KMS-11 (cell line): ENCODE measurements around the gene POU6F2.

Experiments
- H2AFZ ChIP-seq: fragments of 200-600 bp; sonication (generic); 2 replicates; pipeline ENCODE4 v1.6.1; 2016; ENCODE audit warnings: antibody characterized with exemption, mixed run types, low read depth
- H3K27ac ChIP-seq: fragments of 200-600 bp; sonication (generic); 2 replicates; pipeline ENCODE4 v1.6.1; 2016; ENCODE audit warnings: mild to moderate bottlenecking, mixed run types
- H3K27me3 ChIP-seq: fragments of 200-600 bp; sonication (generic); 2 replicates; pipeline ENCODE4 v1.6.1; 2017; ENCODE audit warnings: mild to moderate bottlenecking, low read depth, mixed run types, moderate library complexity; ENCODE audit not compliant: insufficient read depth
- H3K36me3 ChIP-seq: fragments of 200-600 bp; sonication (generic); 2 replicates; pipeline ENCODE4 v1.6.1; 2017; ENCODE audit warnings: mild to moderate bottlenecking, mixed run types; ENCODE audit not compliant: insufficient read depth
- H3K4me1 ChIP-seq: fragments of 200-600 bp; sonication (generic); 2 replicates; pipeline ENCODE4 v1.6.1; 2016; ENCODE audit warnings: mild to moderate bottlenecking, low read depth, mixed run types; ENCODE audit not compliant: poor library complexity, severe bottlenecking
- H3K4me2 ChIP-seq: fragments of 200-600 bp; sonication (generic); 2 replicates; pipeline ENCODE4 v1.7.0; 2016; ENCODE audit warnings: mild to moderate bottlenecking, mixed run types
- H3K4me3 ChIP-seq: fragments of 200-600 bp; sonication (generic); IDR thresholded peaks from 2 replicates; pipeline ENCODE4 v1.6.1; 2017; ENCODE audit warnings: low read depth, low read length, mixed read lengths; ENCODE audit not compliant: insufficient read depth
- H3K79me2 ChIP-seq: fragments of 200-600 bp; sonication (generic); 2 replicates; pipeline ENCODE4 v1.6.1; 2016; ENCODE audit warnings: low read depth, mixed run types; ENCODE audit not compliant: insufficient read depth
- H3K9ac ChIP-seq: fragments of 200-600 bp; sonication (generic); 2 replicates; pipeline ENCODE4 v1.6.1; 2016; ENCODE audit warnings: mild to moderate bottlenecking, mixed run types
- H4K20me1 ChIP-seq: fragments of 200-600 bp; sonication (generic); 2 replicates; pipeline ENCODE4 v1.6.1; 2016; ENCODE audit warnings: mild to moderate bottlenecking, mixed run types; ENCODE audit not compliant: insufficient read depth
- TF ChIP-seq, protein P1 (sequence below): fragments of 200-600 bp; sonication (generic); conservative IDR thresholded peaks from 2 replicates; pipeline ENCODE4 v1.6.1; 2017; ENCODE audit warnings: low read depth, mild to moderate bottlenecking, antibody characterized with exemption, low read length, moderate library complexity, mixed read lengths

Gene POU6F2

DNA sequence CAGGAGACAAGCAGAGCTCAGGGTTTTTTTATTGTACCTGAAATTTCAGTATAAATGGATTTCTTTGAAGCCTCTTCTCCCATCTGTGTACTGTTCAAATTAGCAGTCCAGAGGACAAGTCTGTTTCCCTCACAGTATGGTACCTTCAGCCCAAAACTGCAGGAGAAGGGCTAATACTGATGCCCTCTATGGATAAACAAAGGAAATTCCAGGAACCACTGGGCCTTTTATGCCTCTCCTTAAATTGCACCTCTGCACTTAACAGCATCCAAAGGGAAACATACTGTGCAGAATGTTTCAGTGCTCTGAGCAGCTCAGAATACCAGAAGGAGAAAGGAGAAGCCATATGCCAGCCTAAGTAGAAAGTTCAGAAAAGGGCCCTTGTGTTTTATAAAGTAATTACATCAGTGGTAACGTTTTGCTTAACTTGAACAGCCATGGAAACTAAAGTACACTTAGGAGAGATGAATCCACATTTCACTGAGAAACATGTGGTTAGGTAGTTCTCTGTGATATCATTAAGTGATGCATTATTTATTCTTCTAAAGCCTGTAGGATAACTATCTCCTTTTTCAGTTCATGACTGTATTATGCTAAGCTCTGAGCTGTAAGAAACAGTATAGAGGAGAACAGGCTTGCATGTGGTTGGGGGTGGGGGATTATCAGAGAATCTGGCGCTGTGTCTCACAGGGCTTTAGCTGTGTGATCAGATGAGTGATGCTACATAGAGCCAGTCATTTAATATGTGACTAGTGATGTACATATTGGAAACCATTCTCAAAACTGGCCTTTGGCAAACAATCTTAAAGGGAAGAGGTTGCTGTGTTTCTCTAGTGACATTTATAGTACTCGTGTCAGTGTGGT, 111.3 kb downstream of the POU6F2 start:
- no peak overlapping the region for H3K4me2 ChIP-seq
- H3K4me3 ChIP-seq = no peak overlapping the region
- no peak overlapping the region for H3K9ac ChIP-seq
- TF ChIP-seq, protein P1, sequence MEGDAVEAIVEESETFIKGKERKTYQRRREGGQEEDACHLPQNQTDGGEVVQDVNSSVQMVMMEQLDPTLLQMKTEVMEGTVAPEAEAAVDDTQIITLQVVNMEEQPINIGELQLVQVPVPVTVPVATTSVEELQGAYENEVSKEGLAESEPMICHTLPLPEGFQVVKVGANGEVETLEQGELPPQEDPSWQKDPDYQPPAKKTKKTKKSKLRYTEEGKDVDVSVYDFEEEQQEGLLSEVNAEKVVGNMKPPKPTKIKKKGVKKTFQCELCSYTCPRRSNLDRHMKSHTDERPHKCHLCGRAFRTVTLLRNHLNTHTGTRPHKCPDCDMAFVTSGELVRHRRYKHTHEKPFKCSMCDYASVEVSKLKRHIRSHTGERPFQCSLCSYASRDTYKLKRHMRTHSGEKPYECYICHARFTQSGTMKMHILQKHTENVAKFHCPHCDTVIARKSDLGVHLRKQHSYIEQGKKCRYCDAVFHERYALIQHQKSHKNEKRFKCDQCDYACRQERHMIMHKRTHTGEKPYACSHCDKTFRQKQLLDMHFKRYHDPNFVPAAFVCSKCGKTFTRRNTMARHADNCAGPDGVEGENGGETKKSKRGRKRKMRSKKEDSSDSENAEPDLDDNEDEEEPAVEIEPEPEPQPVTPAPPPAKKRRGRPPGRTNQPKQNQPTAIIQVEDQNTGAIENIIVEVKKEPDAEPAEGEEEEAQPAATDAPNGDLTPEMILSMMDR = no peak
- no peaks in the 10 kb centered on the region for H3K79me2 ChIP-seq
- H3K27me3 ChIP-seq = no peaks in the 10 kb centered on the region
- H2AFZ ChIP-seq = no peak overlapping the region
- no peak overlapping the region for H3K27ac ChIP-seq
- no peaks in the 10 kb centered on the region for H3K36me3 ChIP-seq
- no peaks in the 10 kb centered on the region for H4K20me1 ChIP-seq
- H3K4me1 ChIP-seq = no peaks in the 10 kb centered on the region

DNA sequence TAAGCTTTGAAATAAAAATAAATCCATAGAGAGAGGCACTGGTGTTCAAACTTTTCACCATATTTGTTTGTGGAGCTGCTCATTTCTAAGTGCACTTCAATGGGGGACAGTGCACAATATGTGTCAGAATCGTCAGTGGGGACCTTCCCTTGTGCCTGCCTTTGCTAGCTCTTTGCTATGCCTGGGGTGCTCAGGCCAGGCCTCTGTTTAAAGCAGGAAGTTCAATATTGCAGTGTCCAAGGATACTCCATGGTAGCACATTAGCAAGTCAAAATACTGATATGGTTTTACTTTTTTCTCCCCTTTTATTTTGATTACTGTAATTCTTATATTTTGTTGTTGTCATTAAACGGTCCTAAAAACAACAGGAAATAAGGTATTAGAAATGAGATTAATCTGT, 113.4 kb downstream of the POU6F2 start:
- Histone ChIP-seq H3K9ac (no peak overlapping the region), H2AFZ (no peak overlapping the region), H3K27ac (no peak overlapping the region), H3K27me3 (no peaks in the 10 kb centered on the region), H3K4me1 (no peaks in the 10 kb centered on the region), H3K36me3 (no peaks in the 10 kb centered on the region), H3K4me3 (no peak overlapping the region), H3K79me2 (no peaks in the 10 kb centered on the region), H3K4me2 (no peak overlapping the region), H4K20me1 (no peaks in the 10 kb centered on the region)
- TF ChIP-seq, protein P1 = no peak

DNA sequence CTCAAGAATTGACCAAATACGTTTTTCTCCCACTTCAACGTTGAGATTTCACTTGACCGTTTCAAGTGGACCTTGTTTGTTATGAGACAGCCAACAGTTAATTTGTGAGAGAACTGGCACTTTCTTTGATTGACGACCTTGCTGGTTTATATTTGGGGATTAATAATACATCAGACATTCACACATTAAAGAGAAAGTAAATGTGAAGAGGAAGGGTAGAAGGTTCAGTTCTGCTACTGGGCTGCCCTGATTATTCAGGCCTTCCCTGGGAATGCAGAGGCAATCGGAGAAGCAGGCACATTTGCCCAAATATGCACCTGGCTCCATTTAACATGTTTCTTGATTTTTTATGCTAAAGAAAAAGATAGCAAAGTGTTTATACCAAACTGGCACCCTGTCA, 114.1 kb downstream of the POU6F2 start:
- H4K20me1 ChIP-seq = no peaks in the 10 kb centered on the region
- no peak overlapping the region for H3K4me3 ChIP-seq
- no peaks in the 10 kb centered on the region for H3K79me2 ChIP-seq
- no peaks in the 10 kb centered on the region for H3K27me3 ChIP-seq
- no peaks in the 10 kb centered on the region for H3K4me1 ChIP-seq
- H3K27ac ChIP-seq = no peak overlapping the region
- TF ChIP-seq, protein P1 = no peak
- no peak overlapping the region for H3K9ac ChIP-seq
- no peaks in the 10 kb centered on the region for H3K36me3 ChIP-seq
- no peak overlapping the region for H3K4me2 ChIP-seq
- H2AFZ ChIP-seq = no peak overlapping the region

DNA sequence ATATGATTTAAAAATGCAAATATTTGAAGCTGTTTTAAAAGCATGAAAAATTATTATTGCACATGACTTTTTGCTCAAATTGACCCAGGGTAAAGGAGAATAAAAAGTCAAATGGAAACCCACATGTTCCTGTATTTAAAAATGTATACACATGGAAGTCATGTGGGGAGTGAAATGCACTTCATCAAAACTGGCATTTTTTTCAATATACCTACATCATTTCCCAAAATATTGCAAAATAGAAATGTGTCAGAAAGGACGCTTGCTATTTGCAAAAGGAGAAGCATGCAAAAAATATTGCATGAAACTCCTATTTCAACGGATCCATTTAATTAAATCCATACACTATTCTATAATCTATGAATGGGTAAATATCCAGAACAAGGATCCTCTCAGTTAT, 117.0 kb downstream of the POU6F2 start:
- H3K9ac ChIP-seq = no peak overlapping the region
- H4K20me1 ChIP-seq = no peaks in the 10 kb centered on the region
- no peak overlapping the region for H2AFZ ChIP-seq
- TF ChIP-seq, protein P1 = no peak
- H3K27me3 ChIP-seq = no peaks in the 10 kb centered on the region
- H3K4me1 ChIP-seq = no peaks in the 10 kb centered on the region
- no peaks in the 10 kb centered on the region for H3K79me2 ChIP-seq
- no peaks in the 10 kb centered on the region for H3K36me3 ChIP-seq
- H3K4me2 ChIP-seq = no peak overlapping the region
- H3K4me3 ChIP-seq = no peak overlapping the region
- H3K27ac ChIP-seq = no peak overlapping the region
